Right atrium auricular region (tissue), 2 donors: Measurements from ENCODE around the gene TARS3. TPM values are rescaled to one million over a fixed set of nuclear protein-coding genes. Genes with fewer than 3 reads are reported as not detected.

Source experiments
- DNase-seq: peaks from one replicate; pipeline ENCODE4 v3.0.0-alpha.2; 2019; ENCODE audit warnings: low spot score
- H3K27ac ChIP-seq, 2 donors: fragments of 200-600 bp; sonication (generic); 1 replicate in 1 of 2; 2 replicates in 1 of 2; pipeline ENCODE4 v1.5.1; 2016 to 2019
- H3K27me3 ChIP-seq, 2 donors: fragments of 200-600 bp; sonication (generic); one replicate each; pipeline versions ENCODE4 v1.5.1 to v1.6.0; 2017 to 2019
- H3K36me3 ChIP-seq: fragments of 200-600 bp; sonication (generic); one replicate; pipeline ENCODE4 v1.5.1; 2016
- H3K4me1 ChIP-seq, 2 donors: fragments of 200-600 bp; sonication (generic); one replicate each; pipeline versions ENCODE4 v1.5.1 to v1.6.0; 2017 to 2019
- H3K4me3 ChIP-seq, 2 donors: fragments of 200-600 bp; sonication (generic); 1 replicate in 1 of 2; 2 replicates in 1 of 2; pipeline ENCODE4 v1.5.1; 2017 to 2019; ENCODE audit warnings: mild to moderate bottlenecking in 1 of 2, moderate library complexity in 1 of 2
- H3K9me3 ChIP-seq, 2 donors: fragments of 200-600 bp; sonication (generic); one replicate each; pipeline ENCODE4 v1.5.1; 2019
- total RNA-seq, 2 donors: library from RNA; depleted of rRNA; stranded (reverse); fragments of >200 nt; gene quantifications; one replicate each; pipeline ENCODE4 v1.1.0, GENCODE V29; 2016
- TF ChIP-seq, protein P1 (sequence below), 2 donors: fragments of 200-600 bp; sonication (generic); IDR thresholded peaks; one replicate each; pipeline ENCODE4 v1.5.1; 2019; ENCODE audit warnings: antibody characterized with exemption in 2 of 2

TARS3 gene
- total RNA-seq, 2 donors from 2014 or later: 24.4 to 33.0 TPM

DNA sequence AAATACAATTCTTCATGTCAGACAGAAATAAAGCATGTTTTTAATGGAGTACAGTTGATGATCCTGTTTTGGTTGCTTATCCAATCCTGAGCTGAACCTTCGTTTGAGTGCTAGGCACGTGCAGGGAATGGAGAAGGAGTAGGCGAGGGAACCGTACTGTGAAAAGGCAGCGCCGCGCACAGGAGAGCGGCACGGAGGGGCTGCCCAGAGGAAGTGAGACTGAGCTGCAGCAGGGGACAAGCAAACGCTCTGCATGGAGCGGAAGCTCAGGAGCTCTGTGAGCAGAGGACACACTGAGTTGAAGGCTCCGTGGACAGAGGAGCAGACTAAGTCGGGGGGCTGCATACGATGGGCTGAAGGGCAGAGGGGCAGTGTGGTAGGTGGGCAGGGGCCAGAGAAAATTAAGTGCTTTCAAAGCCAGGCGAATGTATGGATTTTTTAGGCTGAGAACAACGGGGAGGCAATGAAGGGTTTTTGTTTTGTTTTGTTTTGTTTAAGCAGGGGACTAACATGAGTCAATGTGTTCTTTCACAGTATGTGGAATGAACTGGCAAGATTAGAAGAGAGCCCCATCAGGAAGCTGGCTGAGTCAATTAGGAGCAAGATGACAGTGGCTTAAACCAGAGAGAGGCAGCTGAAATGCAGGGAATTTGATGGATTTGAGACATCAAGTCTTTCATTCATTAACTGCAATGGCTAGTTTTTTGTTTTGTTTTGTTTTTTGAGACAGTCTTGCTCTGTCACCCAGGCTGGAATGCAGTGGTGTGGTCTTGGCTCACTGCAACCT lies 48.3 kb downstream of the TARS3 start:
- H3K27ac ChIP-seq: no peak overlapping the region
- TF ChIP-seq, protein P1, sequence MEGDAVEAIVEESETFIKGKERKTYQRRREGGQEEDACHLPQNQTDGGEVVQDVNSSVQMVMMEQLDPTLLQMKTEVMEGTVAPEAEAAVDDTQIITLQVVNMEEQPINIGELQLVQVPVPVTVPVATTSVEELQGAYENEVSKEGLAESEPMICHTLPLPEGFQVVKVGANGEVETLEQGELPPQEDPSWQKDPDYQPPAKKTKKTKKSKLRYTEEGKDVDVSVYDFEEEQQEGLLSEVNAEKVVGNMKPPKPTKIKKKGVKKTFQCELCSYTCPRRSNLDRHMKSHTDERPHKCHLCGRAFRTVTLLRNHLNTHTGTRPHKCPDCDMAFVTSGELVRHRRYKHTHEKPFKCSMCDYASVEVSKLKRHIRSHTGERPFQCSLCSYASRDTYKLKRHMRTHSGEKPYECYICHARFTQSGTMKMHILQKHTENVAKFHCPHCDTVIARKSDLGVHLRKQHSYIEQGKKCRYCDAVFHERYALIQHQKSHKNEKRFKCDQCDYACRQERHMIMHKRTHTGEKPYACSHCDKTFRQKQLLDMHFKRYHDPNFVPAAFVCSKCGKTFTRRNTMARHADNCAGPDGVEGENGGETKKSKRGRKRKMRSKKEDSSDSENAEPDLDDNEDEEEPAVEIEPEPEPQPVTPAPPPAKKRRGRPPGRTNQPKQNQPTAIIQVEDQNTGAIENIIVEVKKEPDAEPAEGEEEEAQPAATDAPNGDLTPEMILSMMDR (IDR thresholded peaks at IDR 0.05): no peak
- no peak overlapping the region for H3K4me3 ChIP-seq
- peaks cover 21% of the 10 kb centered on the region for H3K36me3 ChIP-seq
- H3K27me3 ChIP-seq: no peaks in the 10 kb centered on the region
- DNase-seq: no peak
- H3K9me3 ChIP-seq: no peaks in the 10 kb centered on the region
- H3K4me1 ChIP-seq: no peaks in the 10 kb centered on the region

GRCh38 chr15:101675015-101675414 lies 49.3 kb downstream of the TARS3 start:
- H3K4me3 ChIP-seq: no peak overlapping the region
- H3K9me3 ChIP-seq: no peaks in the 10 kb centered on the region
- H3K27me3 ChIP-seq: no peaks in the 10 kb centered on the region
- H3K4me1 ChIP-seq: no peaks in the 10 kb centered on the region
- H3K36me3 ChIP-seq: peaks cover 21% of the 10 kb centered on the region
- no peak overlapping the region for H3K27ac ChIP-seq
- TF ChIP-seq, protein P1 (IDR thresholded peaks at IDR 0.05): no peak
- DNase-seq: no peak

DNA sequence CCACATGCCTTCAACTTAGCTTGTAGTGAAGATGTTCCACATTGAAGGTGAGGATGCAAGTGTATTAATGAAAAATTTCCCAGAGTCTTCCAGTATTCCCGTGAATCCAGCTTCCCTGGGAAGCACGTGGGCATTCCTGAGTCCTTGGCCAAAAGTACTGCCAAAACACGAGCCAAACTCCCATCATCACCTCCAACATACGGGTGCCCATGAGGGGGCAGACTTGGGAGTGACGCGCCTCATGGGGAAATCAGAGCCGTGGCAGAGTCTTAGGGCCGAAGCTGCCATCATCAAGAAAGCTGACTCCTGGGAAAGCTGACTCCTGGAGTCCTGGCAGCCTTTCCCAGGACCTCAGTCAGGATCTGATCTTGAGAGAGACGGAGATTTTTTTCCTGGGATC lies 52.0 kb downstream of the TARS3 start:
- peaks cover 0 to 4% of the 10 kb centered on the region in 2 donors for H3K9me3 ChIP-seq
- TF ChIP-seq, protein P1 (IDR thresholded peaks at IDR 0.05): no peak
- DNase-seq: no peak
- no peak overlapping the region for H3K27ac ChIP-seq
- no peaks in the 10 kb centered on the region for H3K27me3 ChIP-seq
- H3K4me1 ChIP-seq: no peaks in the 10 kb centered on the region
- H3K36me3 ChIP-seq: peaks cover 13% of the 10 kb centered on the region
- no peak overlapping the region for H3K4me3 ChIP-seq

- Histone ChIP-seq H3K4me1 (no peaks in the 10 kb centered on the region), H3K27me3 (no peaks in the 10 kb centered on the region), H3K9me3 (peaks cover 0 to 9% of the 10 kb centered on the region in 2 donors), H3K27ac (no peak overlapping the region), H3K4me3 (no peak overlapping the region), H3K36me3 (peaks cover 13% of the 10 kb centered on the region)
- TF ChIP-seq, protein P1 (IDR thresholded peaks at IDR 0.05): no peak
- no peak for DNase-seq
Observed at GRCh38 chr15:101669744-101670143, 54.5 kb downstream of the TARS3 start.

DNA sequence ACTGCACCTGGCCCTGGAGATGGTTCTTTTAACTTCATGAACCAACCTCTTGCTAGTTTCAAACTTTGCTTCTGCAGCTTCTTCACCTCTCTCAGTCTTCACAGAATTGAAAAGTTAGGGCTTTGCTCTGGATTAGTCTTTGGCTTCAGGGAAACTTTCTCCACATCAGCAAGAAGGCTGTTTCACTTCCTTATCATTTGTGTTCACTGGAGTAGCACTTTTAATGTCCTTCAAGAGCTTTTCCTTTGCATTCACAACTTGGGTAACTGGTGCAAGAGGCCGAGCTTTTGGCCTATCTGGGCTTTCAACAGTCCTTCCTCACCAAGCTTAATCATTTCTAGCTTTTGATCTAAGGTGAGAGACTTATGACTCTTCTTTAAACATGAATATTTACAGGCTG lies 56.4 kb downstream of the TARS3 start:
- TF ChIP-seq, protein P1 (IDR thresholded peaks at IDR 0.05): no peak
- H3K36me3 ChIP-seq: no peaks in the 10 kb centered on the region
- peaks cover 0 to 9% of the 10 kb centered on the region in 2 donors for H3K9me3 ChIP-seq
- H3K4me1 ChIP-seq: no peaks in the 10 kb centered on the region
- DNase-seq: no peak
- H3K27me3 ChIP-seq: no peaks in the 10 kb centered on the region
- no peak overlapping the region for H3K4me3 ChIP-seq
- no peak overlapping the region for H3K27ac ChIP-seq
